GM12801 (cell line): ENCODE measurements around the gene C14orf93.

Experiments
- TF ChIP-seq, protein P1 (sequence below): IDR thresholded peaks from one replicate; pipeline ENCODE4 v1.5.1; 2011; ENCODE audit warnings: control low read depth; ENCODE audit not compliant: insufficient read length; ENCODE audit errors: extremely low read depth

The C14orf93 gene

GRCh38 chr14:22991852-22992251, 18.1 kb downstream of the C14orf93 start:
- TF ChIP-seq, protein P1, sequence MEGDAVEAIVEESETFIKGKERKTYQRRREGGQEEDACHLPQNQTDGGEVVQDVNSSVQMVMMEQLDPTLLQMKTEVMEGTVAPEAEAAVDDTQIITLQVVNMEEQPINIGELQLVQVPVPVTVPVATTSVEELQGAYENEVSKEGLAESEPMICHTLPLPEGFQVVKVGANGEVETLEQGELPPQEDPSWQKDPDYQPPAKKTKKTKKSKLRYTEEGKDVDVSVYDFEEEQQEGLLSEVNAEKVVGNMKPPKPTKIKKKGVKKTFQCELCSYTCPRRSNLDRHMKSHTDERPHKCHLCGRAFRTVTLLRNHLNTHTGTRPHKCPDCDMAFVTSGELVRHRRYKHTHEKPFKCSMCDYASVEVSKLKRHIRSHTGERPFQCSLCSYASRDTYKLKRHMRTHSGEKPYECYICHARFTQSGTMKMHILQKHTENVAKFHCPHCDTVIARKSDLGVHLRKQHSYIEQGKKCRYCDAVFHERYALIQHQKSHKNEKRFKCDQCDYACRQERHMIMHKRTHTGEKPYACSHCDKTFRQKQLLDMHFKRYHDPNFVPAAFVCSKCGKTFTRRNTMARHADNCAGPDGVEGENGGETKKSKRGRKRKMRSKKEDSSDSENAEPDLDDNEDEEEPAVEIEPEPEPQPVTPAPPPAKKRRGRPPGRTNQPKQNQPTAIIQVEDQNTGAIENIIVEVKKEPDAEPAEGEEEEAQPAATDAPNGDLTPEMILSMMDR, result no peak

DNA sequence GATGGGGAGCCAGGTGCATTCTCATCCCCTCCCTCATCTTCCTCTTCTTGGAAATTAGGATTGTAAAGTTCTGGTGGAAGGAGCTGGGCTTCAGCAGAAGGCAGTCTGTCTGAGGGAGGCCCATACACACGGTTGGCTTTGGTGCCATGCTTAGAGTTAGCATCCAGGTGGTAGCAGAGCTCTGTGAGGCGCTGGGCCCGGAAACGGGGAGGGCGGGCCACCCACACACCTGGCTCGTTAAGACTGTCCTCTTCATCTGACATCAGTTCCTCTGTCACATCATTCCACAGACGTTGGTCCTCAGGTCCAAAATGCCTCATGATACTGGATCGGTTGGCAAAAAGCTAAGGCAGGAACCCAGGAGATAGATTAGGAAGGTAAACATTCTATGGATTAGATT, 22.7 kb downstream of the C14orf93 start:
- TF ChIP-seq, protein P1, result no peak

- TF ChIP-seq, protein P1, result peak; percentile 74
These were observed 23.4 kb downstream of the C14orf93 start for GRCh38 chr14:22986508-22987054.

DNA sequence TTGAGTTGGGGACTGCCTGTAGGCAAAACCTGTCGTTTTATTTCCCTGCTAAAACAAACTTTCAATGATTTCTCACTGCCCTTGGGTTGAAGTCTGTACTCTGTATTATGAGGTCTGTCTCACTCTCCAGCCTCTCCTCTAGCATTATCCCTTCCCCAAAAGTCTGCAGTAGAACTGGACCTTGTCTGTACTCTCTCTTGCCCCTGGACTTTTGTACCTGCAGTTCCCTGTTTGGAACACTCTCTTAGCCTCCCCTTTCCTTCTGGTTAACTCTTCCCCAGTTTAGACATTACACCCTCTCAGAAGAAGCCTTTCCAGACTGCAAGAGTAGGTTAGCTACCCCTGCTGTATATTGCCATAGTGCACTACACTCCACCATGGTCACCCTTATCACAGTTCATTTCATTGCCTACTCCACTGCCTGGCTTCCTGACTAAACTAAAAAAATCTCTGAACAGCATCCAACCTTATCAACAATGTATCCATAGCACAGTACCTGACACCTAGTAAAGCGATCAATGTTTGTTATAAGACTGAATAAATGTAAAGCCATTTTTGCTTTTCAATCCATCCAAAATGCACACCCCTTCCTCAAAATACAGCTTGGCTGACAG, 23.9 kb downstream of the C14orf93 start:
- TF ChIP-seq, protein P1, result no peak

- TF ChIP-seq, protein P1, result no peak
These were observed 24.8 kb downstream of the C14orf93 start for GRCh38 chr14:22984959-22985658.

DNA sequence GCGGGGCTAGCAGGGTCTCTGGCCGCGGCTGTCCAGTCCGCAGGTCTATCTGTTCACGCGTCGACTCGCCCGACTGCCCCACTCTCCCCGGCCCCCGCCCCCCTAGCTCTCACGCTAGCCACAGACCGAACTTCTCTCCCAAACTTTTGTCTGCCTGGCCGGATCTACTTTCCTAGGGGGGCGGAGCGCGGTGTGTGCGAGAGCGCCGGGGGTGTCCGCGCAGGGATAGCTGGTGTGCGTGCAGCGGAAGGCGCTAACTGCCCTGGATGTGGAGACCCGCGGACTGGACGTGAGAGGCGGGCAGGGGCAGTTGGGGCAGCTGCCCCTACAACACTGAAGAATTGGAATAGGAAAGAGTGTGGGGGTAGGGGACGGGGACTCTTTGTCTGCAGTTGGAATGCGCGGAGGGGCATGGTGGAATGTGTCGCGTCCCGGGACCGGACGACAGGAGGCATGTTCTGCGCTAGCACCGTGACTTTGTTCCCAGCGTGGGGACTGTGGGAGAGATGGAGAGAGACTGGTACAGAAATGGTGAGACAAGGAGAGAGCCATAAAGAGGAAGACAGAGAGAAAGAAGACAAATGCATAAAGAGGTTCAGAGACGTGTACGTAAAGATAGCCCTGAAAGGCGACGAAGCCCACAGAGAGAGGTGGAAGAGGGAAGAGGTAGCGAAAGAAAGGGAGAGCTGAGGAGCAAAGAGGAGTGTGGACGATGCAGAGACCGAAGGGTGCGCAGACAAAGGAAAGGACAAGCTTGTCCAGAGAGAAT, 27.3 kb downstream of the C14orf93 start, which contains the start of gene AJUBA:
TSS of gene AJUBA (minus strand) at position 75 of the 769 bp plus-strand sequence. CDS start 285 bp downstream, outside the sequence.
- TF ChIP-seq, protein P1, result no peak
